ENCODE data around the gene RNF8. TPM values are rescaled to one million over a fixed set of nuclear protein-coding genes. Genes with fewer than 3 reads are reported as not detected.

Gene RNF8
- total RNA-seq, 3 donors from 2014 or later (not counting 1 experiment from before 2014, with no cell fraction given) = 11.4 to 18.2 (median 14.0) TPM

DNA sequence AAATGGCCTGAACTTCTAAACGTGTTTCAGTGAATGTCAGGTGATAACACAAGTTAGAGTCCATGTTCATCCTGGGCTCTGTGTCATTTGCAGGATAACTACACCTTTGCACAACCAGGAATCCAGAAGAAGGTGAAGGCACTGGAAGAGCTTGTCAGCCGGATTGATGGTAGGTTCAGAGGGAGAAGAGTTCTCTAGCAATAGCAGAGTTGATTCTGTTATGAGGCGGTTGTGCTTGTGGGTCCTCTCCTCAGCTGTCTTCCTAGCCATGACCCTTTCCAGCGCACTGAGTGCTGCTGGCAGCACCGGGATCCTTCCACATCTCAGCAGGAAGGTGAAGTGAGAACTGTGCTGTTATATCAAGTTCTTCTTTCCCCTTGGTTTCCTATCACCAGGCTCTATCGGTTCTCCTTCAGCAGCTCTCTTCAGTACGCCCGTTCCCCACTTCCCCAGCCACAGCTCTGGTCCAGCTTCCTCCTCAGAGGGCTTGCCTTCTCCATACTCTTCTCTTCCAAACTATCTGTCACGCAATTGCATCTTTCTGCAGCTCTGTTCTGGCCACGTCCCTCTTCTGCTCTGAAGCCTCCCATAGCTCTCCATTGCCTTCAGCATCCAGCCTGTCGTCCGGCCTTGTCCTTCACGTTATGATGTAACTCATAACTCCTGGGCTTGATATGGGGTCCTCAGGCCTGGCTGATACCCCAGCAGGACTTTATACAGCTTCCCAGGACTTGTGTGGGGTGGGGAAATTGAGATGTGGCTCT lies 39.9 kb upstream of the RNF8 start:
- no peaks in the 10 kb centered on the region for H3K27me3 Mint-ChIP-seq (ENCODE audit: low read depth in 2 of 2)
- ATAC-seq (no peak), DNase-seq (no peak)
- Histone ChIP-seq H3K4me3 (ENCODE audit: low read length) (no peak overlapping the region), H3K27ac (ENCODE audit: low read length) (no peak overlapping the region), H3K36me3 (ENCODE audit: control insufficient read depth, insufficient read depth, low read length) (peaks cover 49% of the 10 kb centered on the region), H3K27me3 (ENCODE audit: control insufficient read depth, insufficient read depth, low read length) (no peaks in the 10 kb centered on the region), H3K4me1 (ENCODE audit: control insufficient read depth, insufficient read depth, low read length) (peaks cover 6% of the 10 kb centered on the region), H3K9me3 (ENCODE audit: control insufficient read depth, insufficient read depth, low read length) (no peaks in the 10 kb centered on the region)
- no peaks in the 10 kb centered on the region for H3K9me3 Mint-ChIP-seq
- WGBS (ENCODE audit: insufficient coverage) = 86% methylated on average over 13 of the region's 13 CpGs
- H3K27ac Mint-ChIP-seq = no peak overlapping the region
- H3K4me1 Mint-ChIP-seq = peaks cover 5 to 6% of the 10 kb centered on the region in 2 donors
- H3K4me3 Mint-ChIP-seq = no peak overlapping the region
- TF ChIP-seq, protein P1, sequence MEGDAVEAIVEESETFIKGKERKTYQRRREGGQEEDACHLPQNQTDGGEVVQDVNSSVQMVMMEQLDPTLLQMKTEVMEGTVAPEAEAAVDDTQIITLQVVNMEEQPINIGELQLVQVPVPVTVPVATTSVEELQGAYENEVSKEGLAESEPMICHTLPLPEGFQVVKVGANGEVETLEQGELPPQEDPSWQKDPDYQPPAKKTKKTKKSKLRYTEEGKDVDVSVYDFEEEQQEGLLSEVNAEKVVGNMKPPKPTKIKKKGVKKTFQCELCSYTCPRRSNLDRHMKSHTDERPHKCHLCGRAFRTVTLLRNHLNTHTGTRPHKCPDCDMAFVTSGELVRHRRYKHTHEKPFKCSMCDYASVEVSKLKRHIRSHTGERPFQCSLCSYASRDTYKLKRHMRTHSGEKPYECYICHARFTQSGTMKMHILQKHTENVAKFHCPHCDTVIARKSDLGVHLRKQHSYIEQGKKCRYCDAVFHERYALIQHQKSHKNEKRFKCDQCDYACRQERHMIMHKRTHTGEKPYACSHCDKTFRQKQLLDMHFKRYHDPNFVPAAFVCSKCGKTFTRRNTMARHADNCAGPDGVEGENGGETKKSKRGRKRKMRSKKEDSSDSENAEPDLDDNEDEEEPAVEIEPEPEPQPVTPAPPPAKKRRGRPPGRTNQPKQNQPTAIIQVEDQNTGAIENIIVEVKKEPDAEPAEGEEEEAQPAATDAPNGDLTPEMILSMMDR (IDR thresholded peaks at IDR 0.05) = no peak
- intact Hi-C loops (cut with micrococcal nuclease) = loop anchor here (2.0 kb wide), 1 partner anchor 295 kb away; no protein-coding TSS in a partner anchor
- H3K36me3 Mint-ChIP-seq = no peaks in the 10 kb centered on the region

DNA sequence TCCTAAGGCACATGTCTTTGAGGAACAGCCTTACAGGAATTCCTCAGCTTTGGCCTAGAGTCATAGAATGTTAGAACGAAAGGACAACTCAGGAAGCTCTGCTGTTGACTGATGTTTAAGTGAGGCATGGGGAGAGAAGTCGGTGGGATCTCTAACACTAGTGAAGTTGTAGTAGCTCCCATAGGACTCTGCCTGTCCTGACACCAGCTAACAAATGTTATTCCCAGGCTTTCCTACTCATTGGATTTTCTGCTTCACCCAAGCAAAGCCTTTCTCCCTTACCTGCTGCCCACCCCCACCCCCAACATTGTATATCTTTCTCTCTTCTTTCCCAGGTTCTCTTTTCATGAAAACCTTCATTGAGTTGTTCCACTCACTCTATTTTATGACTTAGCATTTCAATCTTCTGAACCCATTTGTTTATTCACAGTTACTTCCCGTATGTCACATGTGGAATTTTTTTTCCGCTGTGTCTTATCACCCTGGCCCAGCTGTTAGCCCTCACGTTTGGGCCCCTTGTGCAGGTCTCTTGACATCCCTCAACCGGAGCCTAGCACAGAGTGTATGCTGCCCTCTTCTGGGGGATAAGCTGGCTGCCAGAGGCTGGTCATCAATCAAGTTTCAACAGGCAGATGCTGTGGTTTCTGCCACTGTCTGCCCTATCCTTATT lies 39.2 kb upstream of the RNF8 start:
- TF ChIP-seq, protein P1 (IDR thresholded peaks at IDR 0.05) = peak; percentile 15
- H3K4me3 ChIP-seq (ENCODE audit: low read length) = no peak overlapping the region
- peak; percentile 56 to 90 (median 78) for ATAC-seq
- Mint-ChIP-seq H3K36me3 (no peaks in the 10 kb centered on the region), H3K4me1 (peaks cover 5 to 6% of the 10 kb centered on the region in 2 donors), H3K27me3 (ENCODE audit: low read depth in 2 of 2) (no peaks in the 10 kb centered on the region), H3K27ac (peak overlapping the region in 1 of 2 donors; percentile 17), H3K9me3 (no peaks in the 10 kb centered on the region), H3K4me3 (no peak overlapping the region)
- no peak overlapping the region for H3K27ac ChIP-seq (ENCODE audit: low read length)
- peak in 1 of 2 donors; percentile 57 for DNase-seq
- WGBS (ENCODE audit: insufficient coverage) = 38% methylated on average over 6 of the region's 6 CpGs
- peaks cover 6% of the 10 kb centered on the region for H3K4me1 ChIP-seq (ENCODE audit: control insufficient read depth, insufficient read depth, low read length)
- H3K9me3 ChIP-seq (ENCODE audit: control insufficient read depth, insufficient read depth, low read length) = no peaks in the 10 kb centered on the region
- intact Hi-C loops (cut with micrococcal nuclease) = loop anchor here (2.0 kb wide), 1 partner anchor 296 kb away; no protein-coding TSS in a partner anchor
- peaks cover 55% of the 10 kb centered on the region for H3K36me3 ChIP-seq (ENCODE audit: control insufficient read depth, insufficient read depth, low read length)
- H3K27me3 ChIP-seq (ENCODE audit: control insufficient read depth, insufficient read depth, low read length) = no peaks in the 10 kb centered on the region

DNA sequence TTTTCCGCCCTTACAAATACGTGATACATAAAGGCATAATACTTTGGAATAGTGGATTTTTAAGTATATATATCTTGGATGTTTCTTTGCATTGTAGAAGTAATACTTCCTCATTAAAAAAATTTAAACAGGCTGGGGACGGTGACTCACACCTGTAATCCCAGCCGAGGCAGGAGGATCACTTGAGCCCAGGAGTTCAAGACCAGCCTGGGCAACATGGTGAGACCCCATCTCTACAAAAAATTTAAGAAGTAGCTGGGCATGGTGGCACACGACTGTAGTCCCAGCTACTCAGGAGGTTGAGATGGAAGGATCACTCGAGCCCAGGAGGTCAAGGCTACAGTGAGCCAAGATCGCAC lies 38.6 kb upstream of the RNF8 start:
- H3K27ac Mint-ChIP-seq = peak overlapping the region in 1 of 2 donors; percentile 17
- no peak for ATAC-seq
- intact Hi-C loops (cut with micrococcal nuclease) = loop anchor here (2.0 kb wide), 1 partner anchor 296 kb away; no protein-coding TSS in a partner anchor
- peaks cover 5 to 6% of the 10 kb centered on the region in 2 donors for H3K4me1 Mint-ChIP-seq
- H3K36me3 ChIP-seq (ENCODE audit: control insufficient read depth, insufficient read depth, low read length) = peaks cover 60% of the 10 kb centered on the region
- H3K27me3 Mint-ChIP-seq (ENCODE audit: low read depth in 2 of 2) = no peaks in the 10 kb centered on the region
- DNase-seq = no peak
- H3K9me3 ChIP-seq (ENCODE audit: control insufficient read depth, insufficient read depth, low read length) = no peaks in the 10 kb centered on the region
- no peak overlapping the region for H3K4me3 Mint-ChIP-seq
- no peaks in the 10 kb centered on the region for H3K9me3 Mint-ChIP-seq
- no peaks in the 10 kb centered on the region for H3K27me3 ChIP-seq (ENCODE audit: control insufficient read depth, insufficient read depth, low read length)
- no peak overlapping the region for H3K4me3 ChIP-seq (ENCODE audit: low read length)
- 80% methylated on average over 5 of the region's 7 CpGs for WGBS (ENCODE audit: insufficient coverage)
- TF ChIP-seq, protein P1 (IDR thresholded peaks at IDR 0.05) = peak; percentile 7
- no peaks in the 10 kb centered on the region for H3K36me3 Mint-ChIP-seq
- H3K27ac ChIP-seq (ENCODE audit: low read length) = no peak overlapping the region
- peaks cover 6% of the 10 kb centered on the region for H3K4me1 ChIP-seq (ENCODE audit: control insufficient read depth, insufficient read depth, low read length)

Data from natural killer cell (primary cell).